NB4 (cell line): ENCODE results near the gene TMEM267.

ENCODE experiments used
- MYC ChIP-seq: IDR thresholded peaks from 2 replicates; pipeline ENCODE4 v1.6.1; 2011; ENCODE audit warnings: low read depth, low read length
- POLR2A ChIP-seq: IDR thresholded peaks from 2 replicates; pipeline ENCODE4 v1.6.1; 2011; ENCODE audit warnings: mild to moderate bottlenecking; ENCODE audit not compliant: insufficient read length; ENCODE audit errors: extremely low read depth
- TF ChIP-seq, protein P1 (sequence below): IDR thresholded peaks from one replicate; pipeline ENCODE4 v1.5.1; 2012; ENCODE audit warnings: low read depth, low read length

DNA sequence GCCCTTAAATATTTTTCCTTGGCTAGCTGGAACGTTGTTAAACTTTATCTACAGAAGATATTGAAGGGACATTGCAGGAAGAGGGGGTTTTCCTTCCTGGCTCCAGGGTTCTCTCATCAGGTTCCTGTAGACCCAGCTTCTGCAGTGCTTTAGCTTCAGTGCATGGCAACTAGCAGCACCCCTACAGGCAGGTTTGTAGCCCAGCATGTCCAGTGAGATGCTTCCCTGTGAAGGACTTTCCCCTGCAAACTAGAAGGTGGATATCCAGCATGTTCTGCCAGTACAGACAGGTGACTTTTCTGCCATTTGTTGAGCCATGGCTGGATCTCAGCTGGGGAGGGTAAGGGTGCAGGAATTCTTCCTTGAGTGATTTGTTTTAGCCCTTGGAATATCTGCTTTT is 81.8 kb downstream of the TMEM267 start:
- TF ChIP-seq, protein P1, sequence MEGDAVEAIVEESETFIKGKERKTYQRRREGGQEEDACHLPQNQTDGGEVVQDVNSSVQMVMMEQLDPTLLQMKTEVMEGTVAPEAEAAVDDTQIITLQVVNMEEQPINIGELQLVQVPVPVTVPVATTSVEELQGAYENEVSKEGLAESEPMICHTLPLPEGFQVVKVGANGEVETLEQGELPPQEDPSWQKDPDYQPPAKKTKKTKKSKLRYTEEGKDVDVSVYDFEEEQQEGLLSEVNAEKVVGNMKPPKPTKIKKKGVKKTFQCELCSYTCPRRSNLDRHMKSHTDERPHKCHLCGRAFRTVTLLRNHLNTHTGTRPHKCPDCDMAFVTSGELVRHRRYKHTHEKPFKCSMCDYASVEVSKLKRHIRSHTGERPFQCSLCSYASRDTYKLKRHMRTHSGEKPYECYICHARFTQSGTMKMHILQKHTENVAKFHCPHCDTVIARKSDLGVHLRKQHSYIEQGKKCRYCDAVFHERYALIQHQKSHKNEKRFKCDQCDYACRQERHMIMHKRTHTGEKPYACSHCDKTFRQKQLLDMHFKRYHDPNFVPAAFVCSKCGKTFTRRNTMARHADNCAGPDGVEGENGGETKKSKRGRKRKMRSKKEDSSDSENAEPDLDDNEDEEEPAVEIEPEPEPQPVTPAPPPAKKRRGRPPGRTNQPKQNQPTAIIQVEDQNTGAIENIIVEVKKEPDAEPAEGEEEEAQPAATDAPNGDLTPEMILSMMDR, result peak; percentile 24
- TF ChIP-seq POLR2A (no peak), MYC (no peak)
